HEK293T (cell line): Measurements from ENCODE around the gene CCDC80.
"Not testable (repeated sequence)": the region's sequence is repeated elsewhere in the genome, so short reads cannot be mapped to it uniquely, and the experiment has no call there.

Experiments
- CTBP1 ChIP-seq: fragments of 450-650 bp; IDR thresholded peaks from 2 replicates; pipeline ENCODE4 v1.6.1; 2016; ENCODE audit warnings: borderline replicate concordance
- NFRKB ChIP-seq: fragments of 450-650 bp; IDR thresholded peaks from 2 replicates; pipeline ENCODE4 v1.6.1; 2016; ENCODE audit warnings: mild to moderate bottlenecking, moderate library complexity
- SP1 ChIP-seq: fragments of 450-650 bp; IDR thresholded peaks from 2 replicates; pipeline ENCODE4 v1.6.1; 2017
- SUZ12 ChIP-seq: fragments of 450-650 bp; IDR thresholded peaks from 2 replicates; pipeline ENCODE4 v1.6.1; 2016; ENCODE audit warnings: mild to moderate bottlenecking
- TF ChIP-seq, protein P1 (sequence below): fragments of 450-650 bp; IDR thresholded peaks from 2 replicates; pipeline ENCODE4 v1.6.1; 2016

DNA sequence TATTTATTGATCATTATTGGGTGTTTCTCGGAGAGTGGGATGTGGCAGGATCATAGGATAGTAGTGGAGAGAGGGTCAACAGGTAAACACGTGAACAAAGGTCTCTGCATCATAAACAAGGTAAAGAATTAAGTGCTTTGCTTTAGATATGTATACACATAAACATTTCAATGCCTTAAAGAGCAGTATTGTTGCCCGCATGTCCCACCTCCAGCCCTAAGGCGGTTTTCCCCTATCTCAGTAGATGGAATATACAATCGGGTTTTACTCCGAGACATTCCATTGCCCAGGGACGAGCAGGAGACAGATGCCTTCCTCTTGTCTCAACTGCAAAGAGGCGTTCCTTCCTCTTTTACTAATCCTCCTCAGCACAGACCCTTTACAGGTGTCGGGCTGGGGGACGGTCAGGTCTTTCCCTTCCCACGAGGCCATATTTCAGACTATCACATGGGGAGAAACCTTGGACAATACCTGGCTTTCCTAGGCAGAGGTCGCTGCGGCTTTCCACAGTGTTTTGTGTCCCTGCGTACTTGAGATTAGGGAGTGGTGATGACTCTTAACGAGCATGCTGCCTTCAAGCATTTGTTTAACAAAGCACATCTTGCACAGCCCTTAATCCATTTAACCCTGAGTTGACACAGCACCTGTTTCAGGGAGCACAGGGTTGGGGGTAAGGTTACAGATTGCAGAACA lies 76.5 kb downstream of the CCDC80 start:
- TF ChIP-seq SUZ12, CTBP1, NFRKB, SP1: not testable (repeated sequence)
- TF ChIP-seq, protein P1, sequence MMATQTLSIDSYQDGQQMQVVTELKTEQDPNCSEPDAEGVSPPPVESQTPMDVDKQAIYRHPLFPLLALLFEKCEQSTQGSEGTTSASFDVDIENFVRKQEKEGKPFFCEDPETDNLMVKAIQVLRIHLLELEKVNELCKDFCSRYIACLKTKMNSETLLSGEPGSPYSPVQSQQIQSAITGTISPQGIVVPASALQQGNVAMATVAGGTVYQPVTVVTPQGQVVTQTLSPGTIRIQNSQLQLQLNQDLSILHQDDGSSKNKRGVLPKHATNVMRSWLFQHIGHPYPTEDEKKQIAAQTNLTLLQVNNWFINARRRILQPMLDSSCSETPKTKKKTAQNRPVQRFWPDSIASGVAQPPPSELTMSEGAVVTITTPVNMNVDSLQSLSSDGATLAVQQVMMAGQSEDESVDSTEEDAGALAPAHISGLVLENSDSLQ, result not testable (repeated sequence)
